Right lobe of liver (tissue), 6 donors: ENCODE results near the gene SAMD4A. TPM values are rescaled to one million over a fixed set of nuclear protein-coding genes. Genes with fewer than 3 reads are reported as not detected.
A peak's percentile ranks its signal among the peaks of the same experiment; 100 is the strongest.

Source experiments
- ATAC-seq, 4 donors: fragments of 200-7000 bp; cut with Tn5 transposase; one replicate each; pipeline ENCODE4 v1.9.1; 2020; ENCODE audit warnings: mild to moderate bottlenecking in 4 of 4, moderate library complexity in 4 of 4
- DNase-seq, 3 donors: peaks; one replicate each; pipeline ENCODE4 v3.0.0-alpha.2; 2020
- H3K27ac ChIP-seq, 3 donors: fragments of 200-600 bp; one replicate each; pipeline ENCODE4 v1.8.0; 2022
- H3K27me3 ChIP-seq, 2 donors: fragments of 200-600 bp; one replicate each; pipeline ENCODE4 v1.8.0; 2022
- H3K36me3 ChIP-seq, 4 donors: fragments of 200-600 bp; sonication (generic) in 1 of 4; one replicate each; pipeline versions ENCODE4 v1.5.1 to v1.8.0; 2017 to 2022; ENCODE audit warnings: control low read depth in 1 of 4
- H3K4me1 ChIP-seq, 4 donors: fragments of 200-600 bp; sonication (generic) in 1 of 4; one replicate each; pipeline versions ENCODE4 v1.5.1 to v1.8.0; 2017 to 2022; ENCODE audit warnings: control low read depth in 1 of 4
- H3K4me3 ChIP-seq, 3 donors: fragments of 200-600 bp; one replicate each; pipeline ENCODE4 v1.8.0; 2022
- H3K9me3 ChIP-seq, 4 donors: fragments of 200-600 bp; sonication (generic) in 1 of 4; one replicate each; pipeline versions ENCODE4 v1.5.1 to v1.8.0; 2017 to 2022; ENCODE audit warnings: control low read depth in 1 of 4
- CTCF ChIP-seq, 4 donors: fragments of 200-600 bp in 3 of 4; fragments of 450-650 bp in 1 of 4; IDR thresholded peaks; one replicate each; pipeline versions ENCODE4 v1.5.1 to v1.8.0; 2016 to 2022; ENCODE audit warnings: antibody characterized with exemption in 4 of 4, mild to moderate bottlenecking in 2 of 4
- POLR2A ChIP-seq: fragments of 450-650 bp; IDR thresholded peaks from one replicate; pipeline ENCODE4 v1.6.1; 2017; ENCODE audit warnings: antibody characterized with exemption, mild to moderate bottlenecking
- WGBS: methylation state at CpG from one replicate; pipeline ENCODE4 v1.1.6; 2018; ENCODE audit warnings: low coverage, low lambda C conversion rate; ENCODE audit not compliant: insufficient coverage; ENCODE audit errors: missing lambda C conversion rate; 5-methylcytosine and 5-hydroxymethylcytosine counted together
- intact Hi-C, 2 donors: fragments of 100-400 bp; cut with DNase I; formaldehyde crosslinking; loops; one replicate each; pipeline versions ENCODE4 v1.11.2 to v1.14.1; 2022
- total RNA-seq, 6 experiments: library from RNA; depleted of rRNA in 2 of 6; stranded (reverse); fragments of >200 nt in 2 of 6; fragmentation: NEBNext Ultra II Directional in 3 of 6; extraction: Animal tissue kit (Norgen Biotek cat#: 25700) in 3 of 6; gene quantifications; one replicate each; pipeline versions ENCODE4 v1.1.0 to v1.2.4, GENCODE V29; 2016 to 2023
- donor health status: DM: no; HTN: yes; CAD: no.
- donor health status: DM: no; HTN: no; CAD: no.
- donor health status: DM: no; HTN: no; CAD: no.
- donor health status: DM: no; HTN: yes; CAD: no.
- donor health status: DM: no; HTN: yes; CAD: no.

SAMD4A gene
- total RNA-seq, 6 experiments from 2014 or later, result 16.7 to 31.9 (median 21.1) TPM

GRCh38 chr14:54728700-54729527, 162.0 kb downstream of the SAMD4A start:
- no peak for ATAC-seq
- TF ChIP-seq CTCF (IDR thresholded peaks at IDR 0.05) (no peak), POLR2A (no peak)
- intact Hi-C loops, result no loop called here
- Histone ChIP-seq H3K36me3 (no peaks in the 10 kb centered on the region), H3K4me1 (peaks cover 0 to 50% (median 16%) of the 10 kb centered on the region in 4 donors), H3K9me3 (no peaks in the 10 kb centered on the region), H3K27ac (peak overlapping the region in 2 of 3 donors; percentile 23 to 33), H3K4me3 (no peak overlapping the region), H3K27me3 (no peaks in the 10 kb centered on the region)
- WGBS, result 89% methylated on average over 4 of the region's 9 CpGs
- no peak for DNase-seq

- peak; percentile 23 to 79 (median 30) for ATAC-seq
- Histone ChIP-seq H3K4me1 (peaks cover 0 to 41% (median 13%) of the 10 kb centered on the region in 4 donors), H3K4me3 (no peak overlapping the region), H3K27ac (peak overlapping the region in 1 of 3 donors; percentile 11), H3K27me3 (no peaks in the 10 kb centered on the region), H3K36me3 (no peaks in the 10 kb centered on the region), H3K9me3 (no peaks in the 10 kb centered on the region)
- 26% methylated on average over 6 of the region's 6 CpGs for WGBS
- TF ChIP-seq POLR2A, result no peak
- TF ChIP-seq CTCF (IDR thresholded peaks at IDR 0.05), result no peak
- DNase-seq, result no peak
- intact Hi-C loops, result no loop called here
Measured at GRCh38 chr14:54730156-54730961, 163.4 kb downstream of the SAMD4A start.

- intact Hi-C loops, result no loop called here
- no peaks in the 10 kb centered on the region for H3K9me3 ChIP-seq
- H3K4me3 ChIP-seq, result no peak overlapping the region
- no peak for TF ChIP-seq CTCF (IDR thresholded peaks at IDR 0.05)
- TF ChIP-seq POLR2A, result no peak
- no peaks in the 10 kb centered on the region for H3K27me3 ChIP-seq
- H3K4me1 ChIP-seq, result peaks cover 0 to 11% (median 5%) of the 10 kb centered on the region in 4 donors
- ATAC-seq (no peak), DNase-seq (no peak)
- WGBS, result 100% methylated on average over 1 of the region's 6 CpGs
- peaks cover 0 to 8% (median 0%) of the 10 kb centered on the region in 4 donors for H3K36me3 ChIP-seq
- no peak overlapping the region for H3K27ac ChIP-seq
Measured at GRCh38 chr14:54734966-54735365, 168.0 kb downstream of the SAMD4A start.

- H3K27ac ChIP-seq, result no peak overlapping the region
- 93% methylated on average over 3 of the region's 3 CpGs for WGBS
- no peak overlapping the region for H3K4me3 ChIP-seq
- ATAC-seq (peak in 1 of 4 donors; percentile 16), DNase-seq (no peak)
- H3K4me1 ChIP-seq, result peaks cover 0 to 7% (median 3%) of the 10 kb centered on the region in 4 donors
- H3K9me3 ChIP-seq, result no peaks in the 10 kb centered on the region
- no peaks in the 10 kb centered on the region for H3K27me3 ChIP-seq
- intact Hi-C loops, result no loop called here
- peaks cover 0 to 8% (median 0%) of the 10 kb centered on the region in 4 donors for H3K36me3 ChIP-seq
- TF ChIP-seq CTCF (IDR thresholded peaks at IDR 0.05), result no peak
- TF ChIP-seq POLR2A, result no peak
Measured at GRCh38 chr14:54735424-54735823, 168.5 kb downstream of the SAMD4A start.
